Esophagus squamous epithelium (tissue), 5 donors: Measurements from ENCODE around the gene RASGRF2. TPM values are rescaled to one million over a fixed set of nuclear protein-coding genes. Genes with fewer than 3 reads are reported as not detected.

ENCODE experiments used
- DNase-seq: peaks from one replicate; lab custom pipeline; 2025; lab: John Stamatoyannopoulos, UW
- H3K27ac ChIP-seq, 4 donors: fragments of 200-600 bp; sonication (generic); one replicate each; pipeline ENCODE4 v1.5.1; 2016 to 2019; ENCODE audit warnings: mild to moderate bottlenecking in 1 of 4
- H3K27me3 ChIP-seq, 4 donors: fragments of 200-600 bp; sonication (generic); 1 replicate in 3 of 4; 2 replicates in 1 of 4; pipeline versions ENCODE4 v1.5.1 to v1.6.0; 2017 to 2021; ENCODE audit warnings: antibody characterized with exemption in 1 of 4
- H3K36me3 ChIP-seq, 3 donors: fragments of 200-600 bp; sonication (generic); one replicate each; pipeline ENCODE4 v1.5.1; 2016 to 2019
- H3K4me1 ChIP-seq, 3 donors: fragments of 200-600 bp; sonication (generic); one replicate each; pipeline ENCODE4 v1.5.1; 2017 to 2019
- H3K4me3 ChIP-seq, 4 donors: fragments of 200-600 bp; sonication (generic); 1 replicate in 3 of 4; 2 replicates in 1 of 4; pipeline ENCODE4 v1.5.1; 2016 to 2019; ENCODE audit warnings: mild to moderate bottlenecking in 2 of 4, moderate library complexity in 1 of 4
- H3K9me3 ChIP-seq, 3 donors: fragments of 200-600 bp; sonication (generic); one replicate each; pipeline ENCODE4 v1.5.1; 2016 to 2019
- POLR2A ChIP-seq, 4 donors: fragments of 450-650 bp; IDR thresholded peaks; one replicate each; pipeline ENCODE4 v1.6.1; 2017; ENCODE audit warnings: antibody characterized with exemption in 4 of 4, mild to moderate bottlenecking in 4 of 4, moderate library complexity in 3 of 4
- WGBS, 2 donors: methylation state at CpG; one replicate each; pipeline ENCODE4 v1.1.5; 2018; 5-methylcytosine and 5-hydroxymethylcytosine counted together
- intact Hi-C: fragments of 100-400 bp; cut with DNase I; formaldehyde crosslinking; loops from one replicate; pipeline ENCODE4 v1.15.0; 2022
- total RNA-seq, 4 donors: library from RNA; depleted of rRNA; stranded (reverse); fragments of >200 nt; gene quantifications; one replicate each; pipeline ENCODE4 v1.1.0, GENCODE V29; 2016
- TF ChIP-seq, protein P1 (sequence below), 6 experiments: fragments of 450-650 bp in 4 of 6; fragments of 200-600 bp in 2 of 6; sonication (generic) in 2 of 6; IDR thresholded peaks; one replicate each; pipeline ENCODE4 v1.5.1; 2016 to 2019; ENCODE audit warnings: antibody characterized with exemption in 6 of 6, mild to moderate bottlenecking in 4 of 6, moderate library complexity in 4 of 6
- donor health status: DM: yes; HTN: yes; CAD: no.

Gene RASGRF2
- total RNA-seq, 4 donors from 2014 or later, result 0.49 to 3.2 (median 0.62) TPM

DNA sequence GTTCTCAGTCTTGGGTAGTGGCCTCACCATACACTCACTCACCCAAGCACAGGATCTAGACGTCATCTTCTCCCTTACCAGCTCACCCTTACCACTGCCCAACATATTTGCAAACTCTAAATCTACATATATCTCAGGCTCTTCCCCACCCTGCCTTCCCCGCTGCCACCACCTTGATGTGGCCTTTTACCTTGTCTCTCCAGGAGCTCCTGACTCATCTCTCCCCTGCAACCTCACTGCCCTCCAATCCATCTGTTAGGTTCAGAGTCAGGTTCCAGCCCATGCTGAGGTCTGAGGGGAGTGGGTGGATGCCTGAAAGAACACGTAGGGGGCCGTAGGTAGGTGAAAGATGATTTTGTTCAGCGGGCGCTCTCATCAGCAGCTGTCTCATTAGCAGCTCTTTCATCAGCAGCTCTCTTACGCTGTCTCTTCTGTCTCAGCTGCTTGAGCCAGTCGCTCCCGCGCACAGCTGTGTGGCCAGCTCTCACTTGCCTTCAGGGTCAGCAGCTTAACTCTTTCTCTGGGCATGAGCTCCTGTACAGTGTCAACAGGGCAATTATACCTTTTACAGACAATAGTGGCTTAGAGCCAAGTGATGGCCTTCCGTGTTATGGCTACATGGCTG, 249.8 kb downstream of the RASGRF2 start:
- Histone ChIP-seq H3K27ac (no peak overlapping the region), H3K9me3 (no peaks in the 10 kb centered on the region), H3K36me3 (peaks cover 0 to 4% (median 0%) of the 10 kb centered on the region in 3 donors), H3K27me3 (no peaks in the 10 kb centered on the region), H3K4me1 (no peaks in the 10 kb centered on the region), H3K4me3 (no peak overlapping the region)
- WGBS, 2 donors, result 74 to 86% methylated on average over 9 of the region's 11 CpGs
- no peak for DNase-seq
- TF ChIP-seq, protein P1, sequence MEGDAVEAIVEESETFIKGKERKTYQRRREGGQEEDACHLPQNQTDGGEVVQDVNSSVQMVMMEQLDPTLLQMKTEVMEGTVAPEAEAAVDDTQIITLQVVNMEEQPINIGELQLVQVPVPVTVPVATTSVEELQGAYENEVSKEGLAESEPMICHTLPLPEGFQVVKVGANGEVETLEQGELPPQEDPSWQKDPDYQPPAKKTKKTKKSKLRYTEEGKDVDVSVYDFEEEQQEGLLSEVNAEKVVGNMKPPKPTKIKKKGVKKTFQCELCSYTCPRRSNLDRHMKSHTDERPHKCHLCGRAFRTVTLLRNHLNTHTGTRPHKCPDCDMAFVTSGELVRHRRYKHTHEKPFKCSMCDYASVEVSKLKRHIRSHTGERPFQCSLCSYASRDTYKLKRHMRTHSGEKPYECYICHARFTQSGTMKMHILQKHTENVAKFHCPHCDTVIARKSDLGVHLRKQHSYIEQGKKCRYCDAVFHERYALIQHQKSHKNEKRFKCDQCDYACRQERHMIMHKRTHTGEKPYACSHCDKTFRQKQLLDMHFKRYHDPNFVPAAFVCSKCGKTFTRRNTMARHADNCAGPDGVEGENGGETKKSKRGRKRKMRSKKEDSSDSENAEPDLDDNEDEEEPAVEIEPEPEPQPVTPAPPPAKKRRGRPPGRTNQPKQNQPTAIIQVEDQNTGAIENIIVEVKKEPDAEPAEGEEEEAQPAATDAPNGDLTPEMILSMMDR (IDR thresholded peaks at IDR 0.05), result no peak
- TF ChIP-seq POLR2A (IDR thresholded peaks at IDR 0.05), result no peak
- intact Hi-C loops, result no loop called here

DNA sequence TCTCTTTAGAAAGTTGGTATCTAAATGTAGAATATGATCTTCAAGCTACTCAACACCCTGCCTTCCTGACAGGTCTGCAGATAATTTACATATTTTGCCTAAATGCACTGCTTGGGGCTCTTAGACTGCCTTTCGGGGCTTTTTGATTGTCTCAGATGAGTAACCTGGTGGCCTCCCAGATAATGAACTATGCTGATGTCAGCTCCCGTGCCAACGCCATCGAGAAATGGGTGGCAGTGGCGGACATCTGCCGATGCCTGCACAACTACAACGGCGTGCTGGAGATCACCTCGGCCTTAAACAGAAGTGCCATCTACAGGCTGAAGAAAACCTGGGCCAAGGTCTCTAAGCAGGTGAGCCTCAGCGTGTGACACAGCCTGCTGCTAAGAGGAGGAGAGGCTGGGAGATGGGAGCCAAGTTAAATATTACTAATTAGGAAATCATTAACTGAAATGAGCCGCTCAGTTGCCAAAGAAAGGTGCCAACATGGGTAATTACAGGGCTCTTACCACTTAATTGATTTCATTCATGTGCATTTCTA, 252.1 kb downstream of the RASGRF2 start:
- H3K4me3 ChIP-seq, result no peak overlapping the region
- intact Hi-C loops, result no loop called here
- TF ChIP-seq, protein P1 (IDR thresholded peaks at IDR 0.05), result no peak
- TF ChIP-seq POLR2A (IDR thresholded peaks at IDR 0.05), result no peak
- H3K4me1 ChIP-seq, result no peaks in the 10 kb centered on the region
- H3K36me3 ChIP-seq, result peaks cover 0 to 4% (median 0%) of the 10 kb centered on the region in 3 donors
- 73 to 92% methylated on average over 5 to 8 of the region's 11 CpGs for WGBS, 2 donors
- no peaks in the 10 kb centered on the region for H3K27me3 ChIP-seq
- no peaks in the 10 kb centered on the region for H3K9me3 ChIP-seq
- no peak for DNase-seq
- H3K27ac ChIP-seq, result no peak overlapping the region

DNA sequence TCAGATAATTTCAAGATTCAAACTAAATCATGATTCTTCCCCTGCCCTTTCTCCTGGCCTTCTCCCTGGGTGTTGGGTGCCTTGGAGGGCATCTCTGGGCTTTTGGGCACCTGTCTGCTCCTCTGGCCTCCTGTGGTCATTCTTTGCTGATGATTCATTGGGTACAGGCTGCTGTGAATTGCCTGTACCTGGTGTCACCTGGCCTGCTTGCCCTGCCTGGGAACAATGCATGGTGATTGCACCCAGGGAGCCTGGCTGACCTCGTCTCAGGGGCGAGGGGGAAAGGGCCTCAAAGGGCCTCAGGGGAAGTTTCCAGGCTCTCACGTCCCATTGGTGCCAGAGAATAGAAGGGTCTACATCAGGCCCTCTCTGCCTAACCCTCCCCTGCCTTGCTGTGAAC, 252.9 kb downstream of the RASGRF2 start:
- Histone ChIP-seq H3K4me1 (no peaks in the 10 kb centered on the region), H3K4me3 (no peak overlapping the region), H3K27me3 (no peaks in the 10 kb centered on the region), H3K27ac (no peak overlapping the region), H3K9me3 (no peaks in the 10 kb centered on the region), H3K36me3 (peaks cover 0 to 4% (median 0%) of the 10 kb centered on the region in 3 donors)
- DNase-seq, result no peak
- 60 to 100% methylated on average over 1 of the region's 3 CpGs for WGBS, 2 donors
- no peak for TF ChIP-seq POLR2A (IDR thresholded peaks at IDR 0.05)
- TF ChIP-seq, protein P1 (IDR thresholded peaks at IDR 0.05), result no peak
- intact Hi-C loops, result no loop called here

DNA sequence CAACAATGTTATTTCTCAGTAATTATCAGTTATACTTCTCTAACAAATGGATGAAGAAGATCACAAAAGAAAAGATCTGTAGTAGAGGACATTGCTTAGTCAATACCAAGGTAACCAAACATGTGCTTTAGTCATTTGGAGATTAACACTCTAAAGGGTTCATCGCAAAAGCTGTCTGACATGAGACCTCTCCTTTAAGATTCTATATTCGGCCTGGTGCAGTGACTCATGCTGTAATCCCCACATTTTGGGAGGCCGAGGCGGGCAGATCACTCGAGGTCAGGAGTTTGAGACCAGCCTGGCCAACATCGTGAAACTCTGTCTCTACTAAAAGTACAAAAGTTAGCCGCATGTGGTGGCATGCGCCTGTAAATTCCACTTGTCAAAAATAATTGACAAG, 254.7 kb downstream of the RASGRF2 start:
- no peak for TF ChIP-seq POLR2A (IDR thresholded peaks at IDR 0.05)
- intact Hi-C loops, result no loop called here

DNA sequence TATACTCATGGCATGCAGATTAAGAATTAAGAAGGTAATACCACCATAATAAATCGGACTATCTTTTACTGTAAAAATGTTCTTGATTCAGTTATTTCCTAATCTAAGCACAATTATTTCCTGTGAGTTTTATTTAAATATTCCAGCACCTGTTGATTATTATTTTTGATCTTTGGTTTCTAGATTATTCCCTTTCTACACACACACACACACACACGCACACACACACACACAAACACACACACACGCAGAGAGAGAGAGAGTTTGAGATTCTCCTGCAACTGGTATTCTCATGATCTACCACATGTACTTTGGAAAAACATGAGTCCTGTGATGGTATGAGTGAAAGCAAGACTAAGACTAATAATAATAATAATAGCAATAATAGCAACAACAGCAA, 256.0 kb downstream of the RASGRF2 start:
- Histone ChIP-seq H3K4me3 (no peak overlapping the region), H3K27me3 (no peaks in the 10 kb centered on the region), H3K9me3 (no peaks in the 10 kb centered on the region), H3K27ac (no peak overlapping the region), H3K36me3 (peaks cover 0 to 4% (median 0%) of the 10 kb centered on the region in 3 donors), H3K4me1 (no peaks in the 10 kb centered on the region)
- no peak for TF ChIP-seq POLR2A (IDR thresholded peaks at IDR 0.05)
- TF ChIP-seq, protein P1 (IDR thresholded peaks at IDR 0.05), result no peak
- DNase-seq, result no peak
- WGBS, 2 donors, result 56% methylated on average over 3 of the region's 3 CpGs
- intact Hi-C loops, result no loop called here

More for the DNA sequence above, 254.7 kb downstream of the RASGRF2 start:
- H3K9me3 ChIP-seq, result no peaks in the 10 kb centered on the region
- H3K4me3 ChIP-seq, result no peak overlapping the region
- no peak for DNase-seq
- no peaks in the 10 kb centered on the region for H3K4me1 ChIP-seq
- 66 to 79% methylated on average over 8 of the region's 8 CpGs for WGBS, 2 donors
- H3K27ac ChIP-seq, result no peak overlapping the region
- H3K27me3 ChIP-seq, result no peaks in the 10 kb centered on the region
- H3K36me3 ChIP-seq, result peaks cover 0 to 4% (median 0%) of the 10 kb centered on the region in 3 donors
